ENCODE measurements around the gene ZNF440.
"Not testable (repeated sequence)": the region's sequence is repeated elsewhere in the genome, so short reads cannot be mapped to it uniquely, and the experiment has no call there.

The ZNF440 gene

GRCh38 chr19:11828957-11829876 lies 15.1 kb downstream of the ZNF440 start:
- not testable (repeated sequence) for DNase-seq

DNA sequence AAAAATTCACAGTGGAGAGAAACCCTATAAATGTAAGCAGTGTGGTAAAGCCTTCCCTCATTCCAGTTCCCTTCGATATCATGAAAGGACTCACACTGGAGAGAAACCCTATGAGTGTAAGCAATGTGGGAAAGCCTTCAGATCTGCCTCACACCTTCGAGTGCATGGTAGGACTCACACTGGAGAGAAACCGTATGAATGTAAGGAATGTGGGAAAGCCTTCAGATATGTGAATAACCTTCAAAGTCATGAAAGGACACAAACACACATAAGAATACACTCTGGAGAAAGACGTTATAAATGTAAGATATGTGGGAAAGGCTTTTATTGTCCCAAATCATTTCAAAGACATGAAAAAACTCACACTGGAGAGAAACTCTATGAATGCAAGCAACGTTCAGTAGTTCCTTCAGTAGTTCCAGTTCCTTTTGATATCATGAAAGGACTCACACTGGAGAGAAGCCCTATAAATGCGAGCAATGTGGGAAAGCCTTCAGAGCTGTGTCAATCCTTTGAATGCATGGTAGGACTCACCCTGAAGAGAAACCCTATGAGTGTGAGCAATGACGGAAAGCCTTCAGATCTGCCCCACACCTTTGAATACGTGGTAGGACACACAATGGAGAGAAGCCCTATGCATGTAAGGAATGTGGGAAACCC lies 18.3 kb downstream of the ZNF440 start:
- no peak for DNase-seq

DNA sequence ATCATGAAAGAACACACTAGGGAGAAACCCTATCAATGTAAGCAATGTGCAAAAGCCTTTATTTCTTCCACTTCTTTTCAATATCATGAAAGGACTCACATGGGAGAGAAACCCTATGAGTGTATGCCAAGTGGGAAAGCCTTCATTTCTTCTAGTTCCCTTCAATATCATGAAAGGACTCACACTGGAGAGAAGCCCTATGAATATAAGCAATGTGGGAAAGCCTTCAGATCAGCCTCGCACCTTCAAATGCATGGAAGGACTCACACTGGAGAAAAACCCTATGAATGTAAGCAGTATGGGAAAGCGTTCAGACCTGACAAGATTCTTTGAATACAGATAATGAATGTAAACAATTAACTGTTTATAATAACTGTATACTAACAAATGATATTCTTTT lies 19.5 kb downstream of the ZNF440 start:
- no peak for DNase-seq

DNA sequence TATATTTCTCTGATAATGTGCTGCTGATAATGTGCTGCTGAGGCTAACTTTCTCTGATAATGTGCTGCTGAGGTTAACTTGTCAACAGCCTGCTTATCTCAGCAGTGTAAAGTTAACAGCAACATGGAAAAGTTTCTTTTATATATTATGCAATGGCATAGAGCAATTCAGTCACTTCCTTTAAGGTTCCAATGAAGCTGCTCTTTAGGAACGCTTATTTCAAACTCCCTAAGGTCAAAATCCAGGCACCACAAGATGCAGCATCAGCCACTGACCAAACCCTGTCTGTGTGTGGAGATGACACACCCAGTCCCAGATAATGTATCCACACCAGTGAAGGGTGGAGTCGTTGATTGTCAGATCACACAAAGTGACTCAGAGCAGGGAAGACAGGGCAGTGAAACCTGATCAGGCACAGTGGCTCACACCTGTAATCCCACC lies 21.6 kb downstream of the ZNF440 start:
- DNase-seq = not testable (repeated sequence)

GRCh38 chr19:11843722-11844121 lies 29.6 kb downstream of the ZNF440 start:
- no peak for DNase-seq

- DNase-seq = not testable (repeated sequence)
These were observed 33.5 kb downstream of the ZNF440 start for GRCh38 chr19:11847615-11848014.

GRCh38 chr19:11848200-11848593 lies 34.1 kb downstream of the ZNF440 start:
- no peak for DNase-seq

- DNase-seq = peak; percentile 95
These were observed 34.8 kb downstream of the ZNF440 start, which contains the start of gene ZNF439 for GRCh38 chr19:11848594-11849469. TSS of gene ZNF439 (plus strand) at chr19:11848726. CDS start at chr19:11848868, 142 bp downstream.

DNA sequence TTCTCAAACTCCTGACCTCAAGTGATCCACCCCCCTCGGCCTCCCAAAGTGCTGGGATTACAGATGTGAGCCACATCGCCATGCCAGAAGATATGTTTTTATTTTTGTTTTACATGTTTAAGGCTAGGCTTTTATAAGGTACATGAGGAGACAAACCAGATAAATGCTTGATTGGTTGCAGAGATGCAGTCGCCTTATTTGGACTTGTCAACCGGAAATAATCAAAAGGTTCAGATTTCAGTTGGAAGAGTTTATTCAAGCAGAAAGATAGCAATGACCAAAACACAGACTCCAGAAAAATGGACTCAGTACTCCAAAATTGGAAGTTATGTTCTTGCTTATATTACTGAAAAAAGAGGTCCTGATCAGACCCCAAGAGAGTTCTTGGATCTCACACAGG lies 36.2 kb downstream of the ZNF440 start:
- not testable (repeated sequence) for DNase-seq

DNA sequence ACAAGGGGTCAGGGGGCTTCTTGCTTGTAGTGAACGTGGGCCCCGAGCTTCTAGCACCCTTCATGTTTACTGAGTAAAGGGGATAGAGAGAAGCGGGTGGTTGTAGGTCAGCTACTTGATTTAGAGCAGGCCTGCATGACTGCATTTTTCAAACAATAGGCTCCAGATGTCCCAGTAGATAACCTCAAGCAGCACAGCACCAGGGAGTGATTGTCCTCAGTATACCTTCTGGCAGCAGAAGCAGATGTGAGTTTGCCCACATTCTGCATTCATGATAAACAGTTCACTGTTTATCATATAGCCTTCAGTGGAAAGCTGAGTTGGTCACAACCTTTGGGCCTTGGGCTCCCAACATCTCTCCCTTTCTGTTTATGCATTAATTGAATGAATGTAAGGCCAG lies 39.3 kb downstream of the ZNF440 start:
- DNase-seq = no peak

GRCh38 chr19:11856596-11857250 lies 42.6 kb downstream of the ZNF440 start:
- DNase-seq = no peak

DNA sequence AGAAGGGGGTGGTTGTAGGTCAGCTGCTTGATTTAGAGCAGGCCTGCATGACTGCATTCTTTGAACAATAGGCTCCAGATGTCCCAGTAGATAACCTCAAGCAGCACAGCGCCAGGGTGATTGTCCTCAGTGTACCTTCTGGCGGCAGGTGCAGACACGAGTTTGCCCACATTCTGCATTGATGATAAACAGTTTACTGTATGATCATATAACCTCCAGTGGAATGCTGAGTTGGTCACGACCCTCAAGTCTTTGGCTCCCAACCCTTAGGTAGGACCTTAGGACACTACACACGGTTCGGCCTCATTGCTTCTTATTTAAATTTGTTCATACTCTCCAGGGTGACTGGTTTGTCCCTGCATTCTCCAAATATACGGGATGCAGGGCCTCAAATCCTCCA lies 46.6 kb downstream of the ZNF440 start:
- DNase-seq = no peak

DNA sequence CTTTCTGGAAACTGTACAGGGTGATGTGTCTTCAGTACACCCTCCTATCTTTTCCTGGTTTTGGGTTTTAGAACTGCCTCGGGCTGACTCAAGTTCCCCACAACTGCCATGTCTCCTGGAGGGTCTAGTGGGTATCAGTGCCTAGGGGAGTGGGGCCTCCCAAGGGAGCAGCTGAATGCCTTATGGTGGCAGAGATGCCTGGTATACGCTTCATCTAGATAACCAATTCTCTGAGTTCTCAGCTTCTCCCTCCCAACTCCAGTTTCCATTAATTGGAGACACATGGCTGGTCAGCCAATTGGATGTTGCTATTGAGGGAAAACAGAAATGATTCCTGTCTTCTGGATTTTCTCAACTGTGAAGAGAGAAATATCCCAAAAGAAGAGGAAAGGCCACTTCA lies 47.2 kb downstream of the ZNF440 start:
- no peak for DNase-seq

DNA sequence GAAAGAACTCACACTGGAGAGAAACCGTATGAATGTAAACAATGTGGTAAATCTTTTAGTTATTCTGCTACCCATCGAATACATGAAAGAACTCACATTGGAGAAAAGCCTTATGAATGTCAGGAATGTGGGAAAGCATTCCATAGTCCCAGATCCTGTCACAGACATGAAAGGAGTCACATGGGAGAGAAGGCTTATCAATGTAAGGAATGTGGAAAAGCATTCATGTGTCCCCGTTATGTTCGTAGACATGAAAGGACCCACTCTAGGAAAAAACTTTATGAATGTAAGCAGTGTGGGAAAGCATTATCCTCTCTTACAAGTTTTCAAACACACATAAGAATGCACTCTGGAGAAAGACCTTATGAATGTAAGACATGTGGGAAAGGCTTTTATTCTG lies 53.7 kb downstream of the ZNF440 start:
- not testable (repeated sequence) for DNase-seq

- no peak for DNase-seq
These were observed 54.1 kb downstream of the ZNF440 start for GRCh38 chr19:11868188-11868587.

GRCh38 chr19:11872624-11873023 lies 58.6 kb downstream of the ZNF440 start:
- DNase-seq = no peak

DNA sequence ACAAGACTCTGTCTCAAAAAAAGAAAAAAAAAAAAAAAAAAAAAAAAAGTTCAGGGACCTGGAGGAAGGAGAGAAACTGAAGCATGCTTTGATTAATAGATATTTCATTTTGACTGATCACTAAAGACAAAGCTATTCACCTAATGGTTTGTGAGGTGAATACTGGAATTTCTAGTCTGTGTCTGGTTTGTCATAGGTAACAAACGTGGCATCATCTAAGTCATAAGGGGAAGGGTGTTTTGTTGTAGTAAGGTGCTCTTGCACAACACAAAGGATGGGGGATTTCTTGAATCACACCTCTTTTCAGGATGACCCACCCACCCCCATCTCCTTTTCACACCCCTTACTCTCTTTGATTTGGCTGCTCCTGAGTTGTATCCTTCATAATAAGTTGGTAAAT lies 59.7 kb downstream of the ZNF440 start:
- DNase-seq = no peak

- peak; percentile 76 for DNase-seq
These were observed 65.7 kb downstream of the ZNF440 start for GRCh38 chr19:11879687-11880266.

DNA sequence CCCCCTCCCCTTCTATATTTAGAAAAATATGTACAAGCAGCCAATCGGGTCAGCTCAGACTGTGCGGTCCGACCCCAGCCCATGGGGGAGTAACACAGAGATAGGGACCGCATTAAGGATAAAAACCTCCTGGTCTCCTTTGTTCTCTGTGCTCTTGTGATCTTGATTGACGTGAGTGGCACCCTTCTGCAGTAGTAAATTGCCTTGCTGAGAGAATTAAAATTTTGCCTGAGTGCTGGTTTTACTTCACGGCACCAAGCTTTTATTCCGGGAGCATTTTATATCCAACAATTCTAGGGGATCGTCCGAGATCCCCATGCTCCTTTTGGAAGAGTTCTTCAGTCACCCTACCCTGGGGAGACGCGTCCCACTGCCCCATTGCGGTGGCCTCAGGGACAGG lies 66.5 kb downstream of the ZNF440 start:
- no peak for DNase-seq

DNA sequence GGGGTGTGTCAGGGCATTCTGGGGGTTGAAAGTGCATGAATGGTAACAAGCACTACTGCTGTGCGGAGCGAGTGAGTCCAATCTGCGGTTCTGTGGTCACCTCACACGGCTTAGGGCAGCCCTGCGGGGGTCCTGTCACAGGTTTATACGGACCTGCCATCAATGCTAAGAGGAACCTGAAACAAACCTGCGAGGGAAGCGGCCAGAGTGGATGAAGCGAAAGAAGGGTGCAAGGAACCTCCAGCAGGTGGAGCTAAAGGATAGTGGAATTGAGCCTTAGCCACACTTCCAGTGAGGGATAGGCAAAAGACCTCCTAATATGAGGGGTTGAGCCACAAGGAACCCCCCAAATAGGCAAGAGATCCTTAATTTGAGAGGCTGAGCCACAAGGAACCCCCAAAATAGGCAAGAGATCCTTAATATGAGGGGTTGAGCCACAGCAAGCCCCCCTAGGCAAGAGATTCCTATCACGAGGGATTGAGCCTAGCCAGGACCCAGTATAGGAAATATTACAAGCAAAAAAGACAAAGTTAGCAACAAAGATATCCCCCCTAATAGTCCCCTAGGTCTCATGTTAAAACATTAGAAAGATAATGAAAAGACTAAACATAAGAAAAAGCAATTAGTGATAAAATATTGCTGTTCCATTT lies 67.2 kb downstream of the ZNF440 start:
- DNase-seq = peak; percentile 74

GRCh38 chr19:11882606-11883005 lies 68.5 kb downstream of the ZNF440 start:
- DNase-seq = no peak

Measured in activated CD4-positive, alpha-beta T cell treated with anti-CD3 and anti-CD28 coated beads for 48 hours (primary cell).